Neural progenitor cell (in vitro differentiated cells): Measurements from ENCODE around the gene JADE2.

ENCODE experiments used
- EZH2 ChIP-seq: fragments of 200-600 bp; sonication (generic); IDR thresholded peaks from 2 replicates; pipeline ENCODE4 v1.6.1; 2017; ENCODE audit warnings: antibody characterized with exemption, mild to moderate bottlenecking, moderate library complexity
- TF ChIP-seq, protein P1 (sequence below): fragments of 200-600 bp; sonication (generic); IDR thresholded peaks from 2 replicates; pipeline ENCODE4 v1.5.1; 2017; ENCODE audit warnings: antibody characterized with exemption, mild to moderate bottlenecking

DNA sequence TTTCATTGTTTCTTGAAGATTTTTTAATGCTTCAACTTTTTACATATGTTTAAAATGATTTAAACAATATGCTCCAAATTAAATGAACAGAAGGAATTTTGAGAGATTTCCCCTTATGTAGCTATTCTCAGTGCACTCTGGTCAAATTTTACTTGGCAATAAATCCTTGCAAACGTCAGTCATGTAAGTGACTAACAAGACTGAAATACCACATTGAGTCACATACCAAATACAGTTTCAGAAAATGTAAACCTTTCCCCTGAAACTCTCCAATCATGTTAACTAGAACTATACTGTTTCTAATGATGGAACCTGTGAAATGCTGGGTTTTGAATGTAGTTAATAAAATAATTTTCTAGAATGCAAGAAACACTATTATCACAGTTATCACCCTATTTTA is 77.6 kb downstream of the JADE2 start:
- TF ChIP-seq EZH2 = no peak
- TF ChIP-seq, protein P1, sequence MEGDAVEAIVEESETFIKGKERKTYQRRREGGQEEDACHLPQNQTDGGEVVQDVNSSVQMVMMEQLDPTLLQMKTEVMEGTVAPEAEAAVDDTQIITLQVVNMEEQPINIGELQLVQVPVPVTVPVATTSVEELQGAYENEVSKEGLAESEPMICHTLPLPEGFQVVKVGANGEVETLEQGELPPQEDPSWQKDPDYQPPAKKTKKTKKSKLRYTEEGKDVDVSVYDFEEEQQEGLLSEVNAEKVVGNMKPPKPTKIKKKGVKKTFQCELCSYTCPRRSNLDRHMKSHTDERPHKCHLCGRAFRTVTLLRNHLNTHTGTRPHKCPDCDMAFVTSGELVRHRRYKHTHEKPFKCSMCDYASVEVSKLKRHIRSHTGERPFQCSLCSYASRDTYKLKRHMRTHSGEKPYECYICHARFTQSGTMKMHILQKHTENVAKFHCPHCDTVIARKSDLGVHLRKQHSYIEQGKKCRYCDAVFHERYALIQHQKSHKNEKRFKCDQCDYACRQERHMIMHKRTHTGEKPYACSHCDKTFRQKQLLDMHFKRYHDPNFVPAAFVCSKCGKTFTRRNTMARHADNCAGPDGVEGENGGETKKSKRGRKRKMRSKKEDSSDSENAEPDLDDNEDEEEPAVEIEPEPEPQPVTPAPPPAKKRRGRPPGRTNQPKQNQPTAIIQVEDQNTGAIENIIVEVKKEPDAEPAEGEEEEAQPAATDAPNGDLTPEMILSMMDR = no peak
